IPS DF 4.7 (cell line): ENCODE data around the gene DNAJB13.

ENCODE experiments used
- DNase-seq: peaks from one replicate; pipeline ENCODE4 v3.0.0-alpha.2; 2013; ENCODE audit warnings: low spot score; ENCODE audit errors: extremely low read depth

DNAJB13 gene

GRCh38 chr11:74000307-74001133 lies 49.7 kb downstream of the DNAJB13 start:
- no peak for DNase-seq

DNA sequence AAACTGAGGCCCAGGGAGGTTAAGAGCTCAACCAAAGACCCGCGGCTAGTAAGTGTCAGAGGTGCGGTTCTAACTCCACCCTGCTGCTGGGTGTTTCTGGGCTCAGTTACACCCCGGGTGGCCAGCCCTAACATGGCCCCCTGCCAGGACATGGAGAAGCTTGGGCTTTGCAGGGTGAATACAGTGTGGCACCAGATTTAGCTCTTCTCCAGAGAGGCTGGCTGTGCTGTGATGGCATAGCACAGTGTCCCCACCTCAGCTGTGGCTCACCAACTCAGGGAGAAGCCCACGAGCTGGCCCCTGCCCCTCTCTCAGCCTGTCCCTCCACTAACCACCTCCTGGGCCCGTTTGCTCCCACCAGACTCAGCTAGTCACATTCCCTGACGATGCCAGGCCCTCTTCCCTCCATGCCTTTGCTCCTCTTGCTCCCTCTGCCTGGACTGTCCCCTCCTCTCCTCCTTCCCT lies 51.0 kb downstream of the DNAJB13 start:
- DNase-seq: no peak

DNA sequence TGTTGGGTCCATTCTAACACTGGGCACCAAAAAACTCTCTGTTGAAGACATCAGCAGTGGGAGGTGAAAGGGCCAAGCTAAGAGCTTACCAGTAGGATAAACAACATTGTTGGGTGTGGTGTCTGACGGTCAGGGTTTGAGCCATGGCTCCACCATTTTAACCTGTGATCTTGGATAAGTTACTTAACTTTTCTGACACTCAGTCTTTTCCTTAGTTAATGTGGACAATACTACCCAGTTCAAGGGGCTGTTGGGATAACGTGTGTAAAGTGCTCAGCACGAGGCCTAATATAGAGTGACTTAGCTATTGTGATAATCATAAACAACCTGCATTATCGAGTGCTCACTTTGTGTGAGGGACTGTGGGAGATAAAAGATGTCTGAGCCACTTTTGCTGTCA lies 52.0 kb downstream of the DNAJB13 start:
- no peak for DNase-seq

- no peak for DNase-seq
Measured at GRCh38 chr11:74004046-74004695, 53.3 kb downstream of the DNAJB13 start.

DNA sequence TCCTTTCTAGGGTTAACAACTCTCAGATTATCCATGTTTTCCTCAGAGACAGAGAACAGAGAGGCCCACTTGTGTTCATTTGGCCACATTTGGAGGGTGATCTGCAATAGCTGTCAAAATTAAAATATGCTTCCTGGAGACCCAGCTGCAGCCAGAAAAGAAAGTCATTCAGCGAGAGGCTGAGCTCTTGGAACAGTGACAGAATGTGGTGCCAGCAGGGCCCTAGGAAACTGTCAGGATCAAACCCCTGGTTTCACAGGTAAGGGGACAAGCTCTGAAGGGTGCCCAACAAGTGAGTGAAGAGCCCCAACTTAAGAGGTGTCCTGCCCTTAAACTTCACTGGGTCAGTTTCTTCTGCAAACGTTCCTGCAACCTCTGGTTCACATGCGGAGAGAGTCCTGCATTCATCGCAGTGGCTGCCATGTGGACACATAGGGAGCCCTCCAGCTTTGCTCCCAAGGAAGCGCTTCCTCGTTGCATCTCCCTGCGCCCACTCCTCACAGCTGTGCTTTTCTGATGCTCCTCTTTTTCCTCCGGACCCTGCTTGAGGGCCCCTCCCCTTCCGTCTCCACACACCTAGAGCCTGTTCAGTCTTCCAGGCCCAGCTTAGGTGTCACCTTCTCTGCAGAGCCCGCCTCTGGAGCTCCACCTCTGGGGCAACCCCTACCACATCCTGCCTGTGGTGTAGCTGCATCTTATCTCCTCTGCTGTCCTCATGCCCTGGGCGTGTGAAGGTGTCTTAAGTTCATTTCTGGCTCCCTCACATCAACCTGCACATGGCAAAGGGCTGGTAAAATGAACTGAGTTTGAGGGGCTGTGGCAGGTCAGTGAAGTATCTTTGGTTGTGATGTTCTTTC lies 54.2 kb downstream of the DNAJB13 start:
- no peak for DNase-seq

GRCh38 chr11:74005721-74006517 lies 55.1 kb downstream of the DNAJB13 start:
- no peak for DNase-seq

GRCh38 chr11:74006743-74007304 lies 56.0 kb downstream of the DNAJB13 start:
- no peak for DNase-seq

GRCh38 chr11:74007691-74008372 lies 57.0 kb downstream of the DNAJB13 start:
- no peak for DNase-seq

GRCh38 chr11:74008373-74009229 lies 57.8 kb downstream of the DNAJB13 start, which contains the start of gene UCP3:
Gene UCP3, minus strand, starts transcription at chr11:74009085. Its CDS starts 2,043 bp downstream, at chr11:74007042.
- DNase-seq: no peak

GRCh38 chr11:74009230-74009547 lies 58.4 kb downstream of the DNAJB13 start:
- no peak for DNase-seq

- no peak for DNase-seq
Measured at GRCh38 chr11:74009675-74010305, 59.0 kb downstream of the DNAJB13 start.

DNA sequence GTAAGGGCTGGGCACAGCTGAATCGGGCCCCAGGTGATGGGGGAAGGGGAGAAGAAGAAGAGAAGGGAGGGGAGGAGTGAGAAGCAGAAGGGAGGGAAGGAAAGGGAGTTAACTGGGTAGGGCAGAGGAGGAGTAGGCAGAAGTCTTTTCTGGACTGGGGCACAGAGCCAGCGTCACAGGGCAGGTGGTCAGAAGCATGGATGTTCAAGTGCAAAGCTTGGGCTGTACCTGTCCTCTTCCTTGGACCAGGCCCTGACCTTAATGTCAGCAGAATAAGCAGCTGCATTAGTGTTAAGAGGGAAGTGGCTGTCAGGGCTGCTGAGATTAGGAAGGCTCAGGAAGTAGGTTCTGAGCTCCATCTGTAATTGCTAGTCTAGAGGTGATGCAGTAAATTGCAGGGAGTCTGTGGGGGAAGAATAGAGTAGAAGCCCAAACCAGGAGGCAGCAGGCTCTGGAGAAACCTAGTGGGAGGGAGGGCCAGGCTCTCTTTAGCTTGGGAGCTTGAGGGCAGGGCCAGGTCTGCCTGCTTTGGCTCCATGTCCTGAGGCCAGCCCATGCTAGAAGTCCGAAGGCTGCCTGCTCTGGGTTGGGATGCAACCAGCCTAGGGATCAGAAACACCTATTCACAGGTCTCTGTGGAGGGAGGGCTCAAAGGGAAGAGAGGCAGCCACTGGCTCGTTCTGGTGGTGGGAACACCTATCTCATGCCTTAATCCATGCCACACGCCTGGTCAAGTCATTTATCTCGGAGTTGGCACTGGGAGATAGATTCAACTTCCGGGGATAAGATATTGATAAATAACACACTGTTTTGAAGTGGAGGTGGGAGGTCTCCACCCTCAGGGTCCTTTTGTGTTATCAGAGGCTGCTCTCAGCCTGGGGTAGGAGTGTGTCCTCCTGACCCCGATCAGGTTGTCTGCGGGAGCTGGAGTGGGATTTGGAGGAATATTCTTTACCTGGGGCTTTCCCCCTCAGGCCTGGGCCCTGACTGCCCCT lies 59.8 kb downstream of the DNAJB13 start:
- DNase-seq: no peak

DNA sequence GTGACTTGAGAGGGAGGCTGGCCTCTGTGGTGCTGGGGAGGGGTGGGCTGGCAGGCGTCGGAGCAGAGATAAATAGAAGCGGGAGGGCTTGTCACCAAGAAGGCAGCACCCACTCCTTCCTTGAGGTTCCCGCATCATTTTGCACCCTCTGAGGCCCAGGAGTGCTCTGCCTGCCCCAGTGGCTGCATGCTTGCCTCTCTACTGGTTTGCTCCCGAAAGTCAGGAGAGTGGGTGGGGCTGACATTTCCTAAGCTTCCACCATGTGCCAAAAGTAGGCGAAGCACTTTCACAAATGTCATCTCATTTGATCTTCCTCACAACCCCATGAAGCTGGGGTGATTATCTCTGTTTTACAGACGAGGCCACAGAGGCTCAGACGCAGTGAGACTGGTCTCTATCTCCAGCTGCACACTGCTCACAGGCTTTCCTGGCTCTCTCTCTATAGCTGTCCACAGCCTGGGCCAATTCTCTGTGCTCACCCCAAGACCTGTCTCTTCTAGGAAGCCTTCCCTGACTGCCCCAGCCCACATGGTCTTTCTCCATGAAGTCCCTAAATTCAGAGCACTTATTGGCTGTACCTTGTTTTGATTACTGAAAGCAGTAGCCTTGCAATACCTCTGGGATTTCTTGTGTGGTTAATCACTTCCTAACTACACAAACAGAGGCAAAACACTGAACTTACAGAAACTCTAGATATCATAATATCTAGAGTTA lies 60.7 kb downstream of the DNAJB13 start:
- no peak for DNase-seq

DNA sequence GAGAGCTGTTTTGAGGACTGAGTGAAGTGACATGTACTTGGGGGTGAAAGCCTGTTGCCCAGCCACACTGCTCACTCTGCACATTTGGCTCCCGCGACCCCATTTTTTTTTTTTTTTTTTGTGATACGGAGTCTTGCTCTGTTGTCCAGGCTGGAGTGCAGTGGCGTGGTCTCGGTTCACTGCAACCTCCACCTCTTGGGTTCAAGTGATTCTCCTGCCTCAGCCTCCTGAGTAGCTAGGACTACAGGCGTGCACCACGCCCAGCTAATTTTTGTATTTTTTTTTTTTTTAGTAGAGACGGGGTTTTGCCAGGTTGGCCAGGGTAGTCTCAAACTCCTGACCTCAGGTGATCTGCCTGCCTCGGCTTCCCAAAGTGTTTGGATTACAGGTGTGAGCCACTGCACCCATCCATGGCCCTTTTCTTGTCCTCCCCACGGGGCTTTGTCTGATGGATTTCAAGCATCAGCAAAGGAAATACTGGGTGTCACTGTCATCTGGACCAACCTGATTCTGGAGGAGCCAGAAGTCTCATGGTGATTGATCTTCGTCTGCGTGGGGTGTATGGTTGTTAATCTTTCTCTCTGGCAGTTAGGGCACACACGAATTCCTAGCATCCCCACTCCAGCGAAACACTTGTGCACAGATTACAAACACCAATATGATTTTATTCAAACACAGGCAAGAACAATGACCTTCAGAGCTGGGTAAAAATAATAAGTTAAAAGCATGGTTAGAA lies 61.4 kb downstream of the DNAJB13 start:
- no peak for DNase-seq

DNA sequence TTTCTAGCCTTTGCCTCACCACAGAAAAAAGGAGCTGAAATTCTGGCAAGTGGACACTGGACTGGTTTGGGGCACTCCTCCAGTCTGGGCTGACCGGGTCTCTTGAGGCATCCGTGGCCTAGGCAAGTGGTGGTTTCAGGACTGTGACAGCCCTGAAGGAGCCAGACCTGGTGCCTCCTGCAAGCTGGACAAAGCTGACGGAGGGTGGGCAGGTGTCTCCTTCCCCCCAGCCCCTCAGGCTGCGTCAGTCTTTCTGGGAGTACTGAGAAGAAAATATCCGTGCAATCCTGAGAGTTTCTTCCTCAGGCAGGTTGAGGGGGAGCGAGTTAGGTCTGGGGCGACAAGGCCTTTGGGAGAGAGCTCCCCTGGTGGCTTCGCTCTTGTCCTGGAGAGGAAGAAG lies 62.3 kb downstream of the DNAJB13 start:
- no peak for DNase-seq

- no peak for DNase-seq
Measured at GRCh38 chr11:74014880-74015279, 64.1 kb downstream of the DNAJB13 start.
